ENCODE data around the gene SPRR4.

DNA sequence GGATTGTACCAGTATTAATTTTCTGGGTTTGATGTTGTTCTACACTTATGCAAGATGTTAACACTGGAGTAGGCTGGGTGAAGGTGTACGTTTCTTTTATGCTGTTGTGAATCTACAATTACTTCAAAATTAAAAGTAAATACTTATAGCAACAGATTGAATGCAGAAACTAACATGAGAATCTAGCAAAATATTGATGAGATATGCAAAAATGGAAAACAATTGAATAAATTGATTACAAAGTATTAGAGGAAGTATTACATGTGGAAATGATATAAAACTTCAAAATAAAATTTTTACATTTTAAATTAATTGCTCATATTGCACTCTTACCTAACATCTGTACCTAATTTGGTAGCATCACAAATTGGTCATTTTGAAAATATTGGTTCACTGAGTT is 25.4 kb downstream of the SPRR4 start:
- TF ChIP-seq, protein P1, sequence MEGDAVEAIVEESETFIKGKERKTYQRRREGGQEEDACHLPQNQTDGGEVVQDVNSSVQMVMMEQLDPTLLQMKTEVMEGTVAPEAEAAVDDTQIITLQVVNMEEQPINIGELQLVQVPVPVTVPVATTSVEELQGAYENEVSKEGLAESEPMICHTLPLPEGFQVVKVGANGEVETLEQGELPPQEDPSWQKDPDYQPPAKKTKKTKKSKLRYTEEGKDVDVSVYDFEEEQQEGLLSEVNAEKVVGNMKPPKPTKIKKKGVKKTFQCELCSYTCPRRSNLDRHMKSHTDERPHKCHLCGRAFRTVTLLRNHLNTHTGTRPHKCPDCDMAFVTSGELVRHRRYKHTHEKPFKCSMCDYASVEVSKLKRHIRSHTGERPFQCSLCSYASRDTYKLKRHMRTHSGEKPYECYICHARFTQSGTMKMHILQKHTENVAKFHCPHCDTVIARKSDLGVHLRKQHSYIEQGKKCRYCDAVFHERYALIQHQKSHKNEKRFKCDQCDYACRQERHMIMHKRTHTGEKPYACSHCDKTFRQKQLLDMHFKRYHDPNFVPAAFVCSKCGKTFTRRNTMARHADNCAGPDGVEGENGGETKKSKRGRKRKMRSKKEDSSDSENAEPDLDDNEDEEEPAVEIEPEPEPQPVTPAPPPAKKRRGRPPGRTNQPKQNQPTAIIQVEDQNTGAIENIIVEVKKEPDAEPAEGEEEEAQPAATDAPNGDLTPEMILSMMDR (IDR thresholded peaks at IDR 0.05; ENCODE audit: poor library complexity), result no peak
- TF ChIP-seq EZH2phosphoT487 (IDR thresholded peaks at IDR 0.05; ENCODE audit: low read depth, severe bottlenecking, unreplicated experiment) (no peak), EZH2 (IDR thresholded peaks at IDR 0.05; ENCODE audit: borderline replicate concordance) (no peak)

All from hepatocyte (in vitro differentiated cells).